ENCODE data around the gene C2CD3.

C2CD3 gene

GRCh38 chr11:74057249-74058151 is 113.3 kb downstream of the C2CD3 start:
- no peak for DNase-seq

GRCh38 chr11:74055938-74056337 is 114.9 kb downstream of the C2CD3 start:
- DNase-seq: no peak

DNA sequence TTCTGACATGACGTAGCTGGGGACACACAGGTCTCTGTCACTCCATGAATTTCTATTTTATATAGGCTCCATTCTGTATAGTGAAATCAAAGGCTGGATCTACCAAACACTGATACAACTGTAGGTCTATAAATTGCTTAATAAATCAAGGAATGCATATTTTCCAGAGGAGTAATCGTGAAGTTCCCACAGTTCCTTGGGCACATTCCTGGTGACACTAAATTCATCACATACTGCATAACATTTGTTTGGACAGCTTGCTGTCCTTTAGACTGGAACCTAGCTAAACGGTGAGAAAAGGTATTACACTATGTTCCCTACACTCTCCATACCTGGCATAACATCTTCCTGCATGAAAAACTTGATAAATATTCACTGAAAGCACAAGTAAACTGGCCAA is 120.3 kb downstream of the C2CD3 start:
- no peak for DNase-seq

GRCh38 chr11:74048993-74049392 is 121.8 kb downstream of the C2CD3 start:
- no peak for DNase-seq

DNA sequence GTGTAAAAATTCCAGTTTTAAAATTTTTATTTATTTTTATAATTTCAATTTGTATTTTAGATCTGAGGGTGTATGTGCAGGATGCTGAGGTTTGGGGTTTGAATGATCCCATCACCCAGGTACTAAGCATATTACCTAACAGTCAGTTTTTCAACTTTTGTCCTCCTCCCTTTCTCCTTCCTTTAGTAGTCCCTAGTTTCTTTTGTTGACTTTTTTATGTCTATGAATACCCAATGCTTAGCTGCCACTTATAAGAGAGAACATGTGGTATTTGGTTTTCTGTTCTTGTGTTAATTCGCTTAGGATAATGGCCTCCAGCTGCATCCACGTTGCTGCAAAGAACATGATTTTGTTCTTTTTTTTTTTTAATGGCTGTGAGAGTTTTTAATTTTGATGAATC is 126.3 kb downstream of the C2CD3 start:
- no peak for DNase-seq

DNA sequence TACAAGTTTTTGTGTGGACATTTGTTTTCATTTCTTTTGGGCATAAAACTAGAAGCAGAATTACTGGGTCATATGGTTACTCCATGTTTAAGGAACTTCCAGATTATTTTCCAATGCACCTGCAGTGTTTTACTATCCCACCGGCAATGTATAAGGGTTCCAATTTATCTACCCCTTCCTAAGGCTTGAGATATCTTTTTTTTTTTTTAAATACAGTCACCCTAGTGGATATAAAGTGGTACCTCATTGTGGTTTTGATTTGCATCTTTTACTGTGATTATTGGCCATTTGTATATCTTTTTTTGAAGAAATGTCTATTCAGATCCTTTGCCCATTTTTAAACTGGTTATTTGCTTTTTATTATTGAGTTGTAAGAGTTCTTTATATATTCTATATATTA is 127.4 kb downstream of the C2CD3 start:
- DNase-seq: no peak

DNA sequence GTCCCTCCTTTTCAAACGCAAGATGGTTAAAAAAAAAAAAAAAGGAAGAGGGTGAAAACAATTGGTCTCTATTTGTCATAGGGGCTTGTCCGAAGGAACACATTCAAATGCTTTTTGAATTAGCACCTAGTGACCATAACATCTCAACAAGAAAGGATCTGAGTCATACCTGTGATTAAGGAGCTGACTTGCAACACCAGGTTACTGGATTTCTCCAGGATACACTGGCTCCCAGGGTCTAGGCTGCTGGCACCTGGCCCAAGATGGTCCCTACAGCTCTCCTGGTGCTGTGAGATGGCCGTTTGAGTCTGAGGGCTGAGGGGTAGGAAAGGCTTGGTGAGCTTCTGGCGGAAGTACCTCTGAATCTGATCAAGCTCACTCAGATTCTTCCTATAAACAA is 133.5 kb downstream of the C2CD3 start:
- no peak for DNase-seq

- no peak for DNase-seq
These were observed 135.5 kb downstream of the C2CD3 start for GRCh38 chr11:74035264-74035663.

DNA sequence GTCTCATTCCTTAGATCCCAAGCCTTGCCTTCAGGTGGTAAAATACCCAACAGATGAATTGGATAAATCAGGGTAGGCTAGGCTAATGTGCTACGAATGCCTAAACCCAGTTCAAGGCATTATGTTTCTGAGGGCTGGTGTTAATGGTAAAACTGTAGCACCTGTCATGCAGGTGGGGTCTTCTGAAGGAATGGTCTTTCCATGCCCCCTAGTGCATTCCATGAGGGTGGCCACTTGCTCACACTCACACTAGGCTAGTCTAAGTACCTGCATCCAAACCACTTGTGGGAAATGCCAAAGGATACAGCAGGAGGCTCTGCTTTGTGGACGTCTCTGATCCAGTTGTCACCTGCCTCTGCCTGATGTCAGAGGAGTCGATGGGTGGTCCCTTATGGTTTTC is 137.8 kb downstream of the C2CD3 start:
- no peak for DNase-seq

DNA sequence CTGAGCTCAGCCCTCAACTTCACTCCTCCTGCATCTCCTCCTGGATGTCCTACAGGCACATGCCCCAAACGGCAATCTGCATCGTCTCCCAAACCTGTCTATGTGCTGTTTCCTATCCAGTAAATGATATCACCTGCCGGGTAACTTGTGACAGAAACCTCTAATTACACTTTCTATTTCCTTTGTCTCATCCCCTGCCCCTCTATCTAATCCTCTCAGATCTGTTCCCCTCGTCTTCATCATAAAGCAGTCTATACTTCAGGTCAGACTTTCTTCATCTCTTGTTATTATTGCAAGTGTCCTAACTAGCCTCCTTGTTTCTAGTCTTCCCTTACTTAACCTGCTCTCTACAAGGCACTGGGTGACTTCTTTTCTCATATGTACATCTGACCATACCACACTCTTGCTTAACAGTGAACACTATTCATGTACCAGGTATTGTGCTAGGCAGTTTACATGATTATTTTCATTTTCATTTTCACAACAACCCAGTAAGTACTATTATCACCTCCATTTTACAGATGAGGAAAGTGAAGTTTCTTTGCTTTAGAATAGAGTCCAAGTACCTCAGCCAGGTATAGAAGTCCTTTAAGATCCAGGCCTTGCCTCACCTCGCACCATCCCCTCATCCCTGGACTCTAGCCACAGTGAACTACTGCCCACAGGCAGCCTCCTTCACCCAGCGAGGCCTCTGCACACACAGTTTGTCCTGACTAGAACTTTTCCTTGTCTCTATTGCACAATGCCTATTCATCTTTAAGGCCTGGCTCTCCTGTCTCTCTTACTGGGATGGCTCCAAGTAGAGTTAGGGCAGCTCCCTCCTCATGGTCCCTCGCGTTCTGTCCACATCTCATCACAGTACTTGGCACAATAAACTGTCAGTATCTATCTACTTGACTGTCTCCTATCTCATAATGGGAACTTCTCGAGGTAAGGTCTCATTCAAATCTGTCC is 139.8 kb downstream of the C2CD3 start:
- DNase-seq: no peak

DNA sequence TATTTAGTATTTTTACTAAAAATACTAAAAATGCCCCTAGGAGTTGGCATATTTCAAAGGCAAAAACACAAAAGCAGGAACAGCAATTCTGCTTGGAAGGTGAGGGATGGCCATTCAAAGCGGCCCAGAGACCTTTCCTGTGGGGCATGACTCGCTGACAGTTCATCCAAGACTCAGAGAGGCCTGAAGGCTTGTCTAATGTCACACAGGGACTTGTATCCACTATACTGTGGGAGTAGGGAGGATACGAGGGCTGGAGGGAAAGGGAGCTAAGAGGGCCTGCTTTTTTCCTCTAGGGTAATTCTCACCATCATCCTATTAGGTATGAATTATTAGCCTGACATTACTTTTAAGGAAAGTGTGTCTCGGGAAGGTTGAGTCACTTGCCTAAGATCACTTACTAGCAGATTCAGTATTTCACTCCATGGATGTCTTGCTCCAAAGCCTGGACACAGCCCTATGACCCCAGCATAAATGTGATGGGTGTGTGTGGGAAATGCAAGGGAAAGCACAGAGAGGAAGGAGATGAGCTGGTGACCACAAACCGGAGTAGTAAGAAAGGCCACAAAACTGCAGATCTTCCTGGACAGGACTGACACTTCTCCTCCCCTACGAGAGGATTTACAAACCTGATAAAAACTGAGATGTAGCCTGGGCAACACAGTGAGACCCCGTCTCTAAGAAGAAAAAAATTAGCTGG is 145.2 kb downstream of the C2CD3 start:
- DNase-seq: no peak

DNA sequence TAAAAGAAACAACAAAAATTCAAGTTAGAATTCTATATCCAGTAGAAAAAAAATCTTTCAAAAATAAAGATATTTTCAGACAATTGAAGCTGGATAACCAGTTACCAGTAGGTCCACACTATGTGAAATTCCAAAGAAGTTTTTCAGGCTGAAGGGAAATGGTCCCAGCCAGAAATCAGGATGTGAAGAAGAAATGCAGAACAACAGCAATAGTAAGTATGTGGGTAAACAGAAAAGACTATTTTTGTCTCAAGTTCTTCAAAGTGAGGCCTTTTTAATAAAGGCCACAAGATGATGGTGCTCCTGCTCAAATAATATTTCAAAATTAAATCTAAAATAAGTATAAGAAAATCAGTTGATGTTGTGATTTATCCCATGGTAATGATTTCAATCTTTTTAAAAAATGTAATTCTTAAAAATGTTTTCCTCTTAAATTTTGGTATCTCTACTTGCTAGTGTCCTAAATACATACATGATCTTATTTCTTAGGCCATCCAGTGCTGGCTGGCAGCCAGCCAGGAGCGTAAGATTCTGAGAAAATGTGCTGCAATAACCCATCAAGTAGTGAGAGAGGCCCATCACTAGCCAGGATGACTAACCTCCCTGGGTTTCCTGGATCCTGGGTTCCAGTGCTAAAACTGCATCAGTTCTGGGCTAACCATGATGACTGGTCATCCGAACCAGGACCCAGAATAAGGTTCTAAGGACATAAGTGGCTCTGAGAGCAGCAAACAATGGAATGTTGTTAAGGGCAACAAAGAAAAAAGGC is 146.4 kb downstream of the C2CD3 start:
- peak in 1 of 2 donors; percentile 36 for DNase-seq

- no peak for DNase-seq
These were observed 147.5 kb downstream of the C2CD3 start for GRCh38 chr11:74023276-74023675.

DNA sequence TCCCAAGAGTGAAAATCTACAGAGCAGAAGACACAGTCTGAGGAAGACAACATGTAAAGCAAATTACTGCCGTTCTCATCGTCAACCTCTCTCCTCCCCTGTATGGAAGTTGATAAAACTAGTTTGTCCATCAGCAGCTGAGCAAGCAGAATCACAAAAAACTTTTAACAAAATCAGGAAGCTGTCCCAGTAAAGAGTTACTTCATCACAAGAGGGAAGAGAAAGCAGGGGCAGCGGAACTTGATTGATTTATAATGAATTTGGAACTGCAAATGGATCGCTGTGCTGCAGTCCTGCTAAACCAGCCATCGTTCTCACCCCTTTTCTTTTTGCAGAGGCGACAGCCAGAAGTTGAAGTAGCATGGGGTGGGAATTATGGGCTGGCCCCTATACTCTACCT is 148.3 kb downstream of the C2CD3 start:
- DNase-seq: no peak

DNA sequence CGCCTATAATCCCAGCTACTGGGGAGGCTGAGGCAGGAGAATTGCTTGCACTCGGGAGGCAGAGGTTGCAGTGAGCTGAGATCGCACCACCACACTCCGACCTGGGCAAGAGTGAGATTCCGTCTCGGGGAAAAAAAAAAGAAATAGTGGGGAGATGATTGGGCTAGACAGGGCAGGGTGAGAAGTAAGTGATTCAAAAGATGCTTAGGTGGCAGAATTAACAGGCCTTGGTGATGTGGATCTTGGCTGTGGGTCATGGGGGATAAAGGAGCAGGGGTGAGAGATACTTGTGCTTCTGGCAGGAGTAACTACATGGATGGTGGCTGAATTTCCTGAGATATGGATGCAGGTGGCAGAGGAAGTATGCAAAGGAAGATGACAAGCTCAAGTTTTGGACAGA is 148.8 kb downstream of the C2CD3 start:
- DNase-seq: no peak

GRCh38 chr11:74020539-74020938 is 150.3 kb downstream of the C2CD3 start:
- peak in 1 of 2 donors; percentile 20 for DNase-seq

DNA sequence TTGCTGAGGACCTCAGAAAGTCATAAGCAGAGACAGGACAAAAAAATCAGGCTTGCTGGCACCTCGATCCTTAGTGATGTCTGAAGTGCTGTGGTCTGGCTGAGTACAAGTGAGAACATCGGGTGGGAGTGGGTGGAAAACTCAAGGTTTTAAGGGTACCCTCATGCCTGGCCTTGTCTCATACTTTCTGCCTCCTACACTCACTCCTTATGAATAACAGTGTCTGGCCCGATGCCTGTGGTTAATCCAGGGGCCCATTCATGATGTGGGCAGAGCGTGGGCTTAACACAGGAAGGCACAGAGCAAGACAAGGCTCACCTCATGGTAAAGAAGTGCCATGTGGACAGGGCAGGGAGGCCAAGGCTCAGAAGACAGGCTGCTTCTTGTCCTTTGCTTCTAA is 150.9 kb downstream of the C2CD3 start:
- no peak for DNase-seq

DNA sequence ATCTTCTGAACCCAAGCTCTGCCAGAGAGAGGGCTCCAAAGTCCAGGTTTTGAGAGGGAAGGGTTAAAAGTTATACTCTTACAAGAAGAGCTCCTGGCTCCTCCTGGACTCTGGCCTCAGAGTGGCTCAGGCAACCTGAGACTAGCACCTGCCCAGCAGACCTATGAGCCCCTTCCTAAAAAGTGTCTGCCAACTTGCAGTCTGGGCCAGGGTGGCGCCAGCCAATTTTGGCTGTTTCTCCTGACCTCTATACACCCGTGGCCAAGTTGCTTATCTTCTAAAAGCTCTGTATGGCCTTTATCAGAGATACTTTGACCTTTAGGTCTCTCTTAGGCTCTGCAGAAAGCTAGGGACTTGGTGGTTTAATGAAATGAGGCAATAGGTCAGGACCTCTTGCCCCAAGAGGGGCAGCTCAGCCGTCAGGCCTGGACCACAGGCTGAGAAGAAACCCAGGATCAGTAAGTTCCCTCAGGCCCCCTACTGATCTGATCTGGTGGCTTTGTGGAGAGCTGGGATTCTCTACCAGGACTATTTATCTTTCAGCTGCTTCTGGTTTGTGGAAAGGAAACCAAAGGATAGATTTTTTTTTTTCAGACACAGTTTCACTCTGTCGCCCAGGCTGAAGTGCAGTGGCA is 151.6 kb downstream of the C2CD3 start:
- no peak for DNase-seq

DNA sequence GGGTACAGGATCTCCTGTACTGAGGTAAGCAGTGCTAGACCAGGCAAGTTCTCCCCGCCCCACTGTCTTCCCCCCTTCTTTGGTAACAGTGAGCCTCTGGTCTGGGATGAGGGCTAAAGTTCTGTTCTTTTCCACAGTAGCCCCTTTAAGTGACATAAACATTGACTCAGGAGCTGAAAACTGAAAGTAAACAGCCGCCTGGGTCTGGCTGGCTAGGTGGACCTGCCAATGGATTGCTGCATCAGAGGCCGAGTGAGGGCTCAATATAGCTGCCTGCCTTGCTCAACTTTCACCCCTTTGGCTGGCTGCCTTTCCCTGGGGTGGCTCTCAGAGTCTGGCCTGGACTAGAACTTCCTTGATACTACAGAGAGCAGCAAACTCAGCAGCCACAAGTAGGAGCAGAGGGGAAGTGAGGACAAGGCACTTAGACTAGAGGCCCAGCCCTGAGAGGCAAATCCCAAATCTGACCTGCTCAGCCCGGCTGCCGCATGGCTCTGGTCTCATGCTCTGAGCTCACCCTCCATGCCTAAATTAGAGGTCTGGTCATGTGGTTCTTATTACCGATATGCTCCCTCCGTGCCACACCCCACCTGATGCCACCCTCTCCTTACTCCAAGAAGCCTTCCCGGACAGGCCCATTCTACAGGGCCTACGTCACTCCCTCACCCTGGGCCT is 152.3 kb downstream of the C2CD3 start:
- DNase-seq: peak; percentile 19 to 29

GRCh38 chr11:74017631-74018030 is 153.2 kb downstream of the C2CD3 start:
- DNase-seq: no peak
